Panc1 (cell line): ENCODE data around the gene EYA2. TPM values are rescaled to one million over a fixed set of nuclear protein-coding genes. Genes with fewer than 3 reads are reported as not detected.

ENCODE experiments used
- ATAC-seq: fragments of 200-7000 bp; cut with Tn5 transposase; 2 replicates; pipeline ENCODE4 v1.9.1; 2020; ENCODE audit warnings: mild to moderate bottlenecking, moderate library complexity
- BruUV-seq: library from RNA; stranded (reverse); fragments of 400-500 nt; replicated peaks from 2 replicates; lab custom pipeline; 2021; lab: Mats Ljungman, UMichigan
- CTCF ChIA-PET: fragments of 300-600 bp; sonication (Branson Sonifier 250); formaldehyde crosslinking; loops from one replicate; lab custom pipeline; 2022; ENCODE audit warnings: antibody characterized with exemption; lab: Charles Lee
- POLR2A ChIA-PET: fragments of 300-600 bp; sonication (Branson Sonifier 250); formaldehyde crosslinking; loops from one replicate; lab custom pipeline; 2022; ENCODE audit warnings: antibody characterized with exemption; lab: Charles Lee
- DNase-seq: peaks from one replicate; pipeline ENCODE4 v3.0.0-alpha.2; 2010; ENCODE audit warnings: low read depth, low spot score
- H3K27ac ChIP-seq: 2 replicates; pipeline ENCODE4 v1.5.1; 2011; ENCODE audit warnings: mild to moderate bottlenecking, low read length, inconsistent platforms
- H3K27me3 ChIP-seq: fragments of 200-500 bp; sonication (Bioruptor generic); 2 replicates; pipeline ENCODE4 v1.6.0; 2014; ENCODE audit warnings: low read length, inconsistent platforms; ENCODE audit not compliant: control insufficient read depth, insufficient read depth
- H3K36me3 ChIP-seq: fragments of 200-500 bp; sonication (Bioruptor generic); 2 replicates; pipeline ENCODE4 v1.5.1; 2014; ENCODE audit warnings: inconsistent platforms, mild to moderate bottlenecking, low read length, moderate library complexity; ENCODE audit not compliant: control insufficient read depth, insufficient read depth
- H3K4me1 ChIP-seq: 2 replicates; pipeline ENCODE4 v1.5.1; 2011; ENCODE audit warnings: inconsistent platforms, mild to moderate bottlenecking, low read length, moderate library complexity; ENCODE audit not compliant: control insufficient read depth, insufficient read depth
- H3K4me3 ChIP-seq, 2 experiments: 2 replicates each; pipeline ENCODE4 v1.5.1; 2011 to 2012; ENCODE audit warnings: low read depth in 2 of 2, low read length in 2 of 2, mild to moderate bottlenecking in 2 of 2, inconsistent platforms in 1 of 2, moderate library complexity in 1 of 2
- H3K9me3 ChIP-seq: fragments of 200-500 bp; sonication (Bioruptor generic); 2 replicates; pipeline ENCODE4 v1.5.1; 2014; ENCODE audit warnings: low read depth, mild to moderate bottlenecking, inconsistent platforms, low read length, moderate library complexity; ENCODE audit not compliant: control insufficient read depth, insufficient read depth
- CTCF ChIP-seq: fragments of 450-650 bp; IDR thresholded peaks from 2 replicates; pipeline ENCODE4 v1.5.1; 2017; ENCODE audit warnings: mild to moderate bottlenecking
- POLR2AphosphoS5 ChIP-seq: IDR thresholded peaks from 2 replicates; pipeline ENCODE4 v1.6.1; 2012; ENCODE audit warnings: mild to moderate bottlenecking, low read depth, low read length, moderate library complexity
- REST ChIP-seq, 2 experiments: IDR thresholded peaks; 2 replicates each; pipeline ENCODE4 v1.6.1; 2011 to 2012; ENCODE audit warnings: low read depth in 2 of 2, control low read depth in 1 of 2, low read length in 1 of 2, mild to moderate bottlenecking in 1 of 2, moderate library complexity in 1 of 2; ENCODE audit not compliant: insufficient read depth in 1 of 2
- SIN3A ChIP-seq: IDR thresholded peaks from 2 replicates; pipeline ENCODE4 v1.6.1; 2012; ENCODE audit warnings: low read depth, mild to moderate bottlenecking, low read length, moderate library complexity, borderline replicate concordance; ENCODE audit not compliant: insufficient read depth
- TCF7L2 ChIP-seq: IDR thresholded peaks from 2 replicates; pipeline ENCODE4 v1.6.1; 2011; ENCODE audit warnings: mild to moderate bottlenecking, low read depth, low read length, inconsistent platforms
- in situ Hi-C: cut with HindIII; loops from 2 replicates; pipeline ENCODE4 v1.10.0; 2016; ENCODE audit warnings: low sequenced_read_pairs, low pct_unique_long_range_greater_than_20kb
- intact Hi-C: fragments of 100-400 bp; cut with micrococcal nuclease; formaldehyde crosslinking; loops from one replicate; pipeline ENCODE4 v1.10.0; 2022; ENCODE audit not compliant: unreplicated experiment
- total RNA-seq: library from RNA; stranded (reverse); gene quantifications from one replicate; pipeline ENCODE4 v1.2.1, GENCODE V29; 2021; ENCODE audit not compliant: unreplicated experiment

EYA2 gene
- total RNA-seq, 1 experiment from 2014 or later = 1.9 TPM

GRCh38 chr20:47075263-47075662, 180.6 kb downstream of the EYA2 start:
- no peak overlapping the region for H3K4me3 ChIP-seq
- H3K9me3 ChIP-seq = no peaks in the 10 kb centered on the region
- H3K27ac ChIP-seq = no peak overlapping the region
- H3K27me3 ChIP-seq = no peaks in the 10 kb centered on the region; the same call in 1 of the 2 replicates
- DNase-seq (no peak), ATAC-seq (no peak)
- ChIA-PET POLR2A (no interaction called here), CTCF (no interaction called here)
- intact Hi-C loops (no loop called here), in situ Hi-C loops (no loop called here)
- H3K4me1 ChIP-seq = no peaks in the 10 kb centered on the region
- no peaks in the 10 kb centered on the region for H3K36me3 ChIP-seq
- TF ChIP-seq SIN3A (no peak), POLR2AphosphoS5 (no peak), TCF7L2 (no peak), CTCF (no peak), REST (IDR thresholded peaks at IDR 0.05; ENCODE audit: insufficient read depth in 1 of 2, low read depth in 2 of 2, low read length in 1 of 2) (no peak)
- no TSS peak for BruUV-seq

- in situ Hi-C loops = no loop called here
- ChIA-PET POLR2A (no interaction called here), CTCF (no interaction called here)
- Histone ChIP-seq H3K9me3 (no peaks in the 10 kb centered on the region), H3K27me3 (no peaks in the 10 kb centered on the region), H3K4me1 (no peaks in the 10 kb centered on the region), H3K27ac (no peak overlapping the region), H3K36me3 (no peaks in the 10 kb centered on the region), H3K4me3 (no peak overlapping the region)
- DNase-seq (no peak), ATAC-seq (no peak)
- intact Hi-C loops = no loop called here
- BruUV-seq = no TSS peak
- no peak for TF ChIP-seq SIN3A
- TF ChIP-seq TCF7L2 = no peak
- TF ChIP-seq CTCF = no peak
- no peak for TF ChIP-seq REST (IDR thresholded peaks at IDR 0.05; ENCODE audit: insufficient read depth in 1 of 2, low read depth in 2 of 2, low read length in 1 of 2)
- no peak for TF ChIP-seq POLR2AphosphoS5
Observed at GRCh38 chr20:47079047-47079446, 184.4 kb downstream of the EYA2 start.
